ENCODE data around the gene EFL1.

The EFL1 gene

GRCh38 chr15:82114660-82115059 lies 147.9 kb downstream of the EFL1 start:
- no peak for DNase-seq

- no peak for DNase-seq
Observed at GRCh38 chr15:82113106-82113715, 149.3 kb downstream of the EFL1 start.

- no peak for DNase-seq
Observed at GRCh38 chr15:82111918-82112317, 150.6 kb downstream of the EFL1 start.

- no peak for DNase-seq
Observed at GRCh38 chr15:82110144-82110543, 152.4 kb downstream of the EFL1 start.

GRCh38 chr15:82108489-82109078 lies 153.9 kb downstream of the EFL1 start:
- peak; percentile 72 to 79 for DNase-seq

- no peak for DNase-seq
Observed at GRCh38 chr15:82106679-82107078, 155.9 kb downstream of the EFL1 start.

GRCh38 chr15:82105451-82106215 lies 156.9 kb downstream of the EFL1 start:
- DNase-seq, result no peak

GRCh38 chr15:82103468-82103867 lies 159.1 kb downstream of the EFL1 start:
- no peak for DNase-seq

- DNase-seq, result no peak
Observed at GRCh38 chr15:82100111-82100929, 162.2 kb downstream of the EFL1 start.

- DNase-seq, result no peak
Observed at GRCh38 chr15:82098674-82099073, 163.9 kb downstream of the EFL1 start.

GRCh38 chr15:82095803-82096202 lies 166.7 kb downstream of the EFL1 start:
- DNase-seq, result no peak

GRCh38 chr15:82093774-82094211 lies 168.7 kb downstream of the EFL1 start:
- DNase-seq, result no peak

GRCh38 chr15:82093325-82093724 lies 169.2 kb downstream of the EFL1 start:
- no peak for DNase-seq

GRCh38 chr15:82091636-82092140 lies 170.8 kb downstream of the EFL1 start:
- DNase-seq, result no peak

GRCh38 chr15:82086243-82086995 lies 176.1 kb downstream of the EFL1 start:
- no peak for DNase-seq

- no peak for DNase-seq
Observed at GRCh38 chr15:82081914-82082762, 180.4 kb downstream of the EFL1 start.

GRCh38 chr15:82080774-82081173 lies 181.8 kb downstream of the EFL1 start:
- DNase-seq, result no peak

All from stimulated activated CD4-positive, alpha-beta T cell treated with anti-CD3 and anti-CD28 coated beads, Interleukin-2, amount 100 ng/mL, for 48 hours (primary cell).